SK-N-MC (cell line): Measurements from ENCODE around the gene SLC2A10.

ENCODE experiments used
- DNase-seq: peaks from one replicate; pipeline ENCODE4 v3.0.0-alpha.2; 2011; ENCODE audit warnings: low read depth, low spot score
- H3K27ac ChIP-seq: fragments of 200-600 bp; sonication (generic); 2 replicates; pipeline ENCODE4 v1.5.1; 2016; ENCODE audit warnings: mixed run types
- H3K36me3 ChIP-seq: fragments of 200-600 bp; sonication (generic); 2 replicates; pipeline ENCODE4 v1.6.1; 2017; ENCODE audit warnings: antibody characterized with exemption, low read length, mixed read lengths; ENCODE audit not compliant: insufficient read depth
- H3K4me3 ChIP-seq: fragments of 200-600 bp; sonication (generic); 2 replicates; pipeline ENCODE4 v1.5.1; 2016
- H3K9ac ChIP-seq: fragments of 200-600 bp; sonication (generic); 2 replicates; pipeline ENCODE4 v1.8.0; 2017; ENCODE audit warnings: mixed run types, mixed read lengths; ENCODE audit not compliant: insufficient read length
- H3K9me3 ChIP-seq: fragments of 200-600 bp; sonication (generic); 2 replicates; pipeline ENCODE4 v1.6.1; 2017; ENCODE audit warnings: low read depth, mild to moderate bottlenecking, antibody characterized with exemption, low read length, moderate library complexity, mixed read lengths
- EZH2 ChIP-seq: fragments of 200-600 bp; sonication (generic); IDR thresholded peaks from one replicate; pipeline ENCODE4 v1.6.1; 2017; ENCODE audit warnings: antibody characterized with exemption
- FOXP2 ChIP-seq: optimal IDR thresholded peaks from 2 replicates; pipeline ENCODE3; 2011; ENCODE audit warnings: mild to moderate bottlenecking, moderate library complexity; ENCODE audit not compliant: insufficient read depth; ENCODE audit errors: extremely low read length, control extremely low read depth
- POLR2AphosphoS5 ChIP-seq: IDR thresholded peaks from 2 replicates; pipeline ENCODE4 v1.6.1; 2012; ENCODE audit warnings: mild to moderate bottlenecking, low read depth, low read length, borderline replicate concordance

The SLC2A10 gene

GRCh38 chr20:46713957-46714834 lies 4.7 kb downstream of the SLC2A10 start:
- H3K9ac ChIP-seq = no peak overlapping the region
- TF ChIP-seq FOXP2 (no peak), EZH2 (no peak), POLR2AphosphoS5 (no peak)
- no peak overlapping the region for H3K4me3 ChIP-seq
- H3K36me3 ChIP-seq = no peaks in the 10 kb centered on the region
- no peak overlapping the region for H3K27ac ChIP-seq
- H3K9me3 ChIP-seq = no peaks in the 10 kb centered on the region
- no peak for DNase-seq

DNA sequence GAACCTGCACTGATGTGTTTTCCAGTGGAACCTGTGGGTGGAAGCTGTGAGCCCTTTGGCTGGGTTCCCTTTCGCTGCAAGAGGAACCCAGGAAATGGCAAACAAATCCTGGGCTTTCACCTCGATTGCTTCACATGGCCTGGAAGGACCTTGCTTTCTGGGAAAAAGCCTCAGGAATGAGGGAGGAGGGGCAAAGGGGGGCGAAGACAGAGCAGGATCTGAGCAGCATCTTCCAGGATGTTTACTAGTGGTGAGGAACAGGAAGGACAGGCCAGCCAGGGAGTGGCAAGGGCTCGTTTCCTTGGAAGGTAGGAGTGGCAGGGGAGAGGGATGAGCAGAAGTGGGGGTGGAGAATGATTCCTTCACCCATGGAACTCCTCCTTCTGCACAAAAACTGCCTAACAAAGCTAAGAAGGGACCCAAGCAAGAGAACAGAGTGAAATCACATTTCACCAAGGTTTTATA lies 5.9 kb downstream of the SLC2A10 start:
- no peak overlapping the region for H3K27ac ChIP-seq
- no peak for DNase-seq
- no peak overlapping the region for H3K9ac ChIP-seq
- TF ChIP-seq FOXP2 (no peak), EZH2 (no peak), POLR2AphosphoS5 (no peak)
- no peak overlapping the region for H3K4me3 ChIP-seq
- H3K9me3 ChIP-seq = no peaks in the 10 kb centered on the region
- no peaks in the 10 kb centered on the region for H3K36me3 ChIP-seq

GRCh38 chr20:46717818-46718541 lies 8.5 kb downstream of the SLC2A10 start:
- Histone ChIP-seq H3K36me3 (no peaks in the 10 kb centered on the region), H3K9me3 (no peaks in the 10 kb centered on the region), H3K27ac (no peak overlapping the region), H3K4me3 (no peak overlapping the region), H3K9ac (no peak overlapping the region)
- TF ChIP-seq EZH2 = no peak
- TF ChIP-seq POLR2AphosphoS5 = no peak
- TF ChIP-seq FOXP2 = no peak
- DNase-seq = no peak

- Histone ChIP-seq H3K9me3 (no peaks in the 10 kb centered on the region), H3K9ac (no peak overlapping the region), H3K4me3 (no peak overlapping the region), H3K36me3 (no peaks in the 10 kb centered on the region), H3K27ac (no peak overlapping the region)
- DNase-seq = no peak
- no peak for TF ChIP-seq EZH2
- TF ChIP-seq POLR2AphosphoS5 = no peak
- no peak for TF ChIP-seq FOXP2
Measured at GRCh38 chr20:46720019-46720418, 10.6 kb downstream of the SLC2A10 start.

GRCh38 chr20:46720776-46721425 lies 11.5 kb downstream of the SLC2A10 start:
- Histone ChIP-seq H3K9me3 (no peaks in the 10 kb centered on the region), H3K4me3 (no peak overlapping the region), H3K9ac (no peak overlapping the region), H3K27ac (no peak overlapping the region), H3K36me3 (no peaks in the 10 kb centered on the region)
- TF ChIP-seq EZH2 = no peak
- TF ChIP-seq FOXP2 = no peak
- no peak for TF ChIP-seq POLR2AphosphoS5
- no peak for DNase-seq

DNA sequence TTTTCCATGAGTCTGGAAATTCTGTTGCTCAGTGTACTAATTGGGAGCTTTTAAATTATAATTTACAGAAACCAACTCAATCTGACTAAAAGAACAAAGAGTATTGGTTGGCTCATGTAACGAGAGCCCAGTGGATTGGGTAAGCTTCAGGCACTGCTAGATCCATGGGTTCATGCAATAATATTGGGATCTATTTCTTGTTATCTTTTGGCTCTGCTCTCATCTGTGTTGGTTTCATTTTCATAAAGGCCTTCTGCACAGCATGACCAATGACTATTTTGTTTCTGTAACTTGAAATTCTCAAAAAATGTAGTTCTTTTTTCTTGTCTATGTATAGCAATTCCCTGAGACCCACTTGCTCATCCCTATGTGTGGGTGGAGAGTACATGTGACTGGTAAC lies 12.0 kb downstream of the SLC2A10 start:
- H3K9ac ChIP-seq = no peak overlapping the region
- H3K36me3 ChIP-seq = no peaks in the 10 kb centered on the region
- no peak for DNase-seq
- H3K4me3 ChIP-seq = no peak overlapping the region
- H3K27ac ChIP-seq = no peak overlapping the region
- no peak for TF ChIP-seq EZH2
- TF ChIP-seq FOXP2 = no peak
- TF ChIP-seq POLR2AphosphoS5 = no peak
- no peaks in the 10 kb centered on the region for H3K9me3 ChIP-seq

DNA sequence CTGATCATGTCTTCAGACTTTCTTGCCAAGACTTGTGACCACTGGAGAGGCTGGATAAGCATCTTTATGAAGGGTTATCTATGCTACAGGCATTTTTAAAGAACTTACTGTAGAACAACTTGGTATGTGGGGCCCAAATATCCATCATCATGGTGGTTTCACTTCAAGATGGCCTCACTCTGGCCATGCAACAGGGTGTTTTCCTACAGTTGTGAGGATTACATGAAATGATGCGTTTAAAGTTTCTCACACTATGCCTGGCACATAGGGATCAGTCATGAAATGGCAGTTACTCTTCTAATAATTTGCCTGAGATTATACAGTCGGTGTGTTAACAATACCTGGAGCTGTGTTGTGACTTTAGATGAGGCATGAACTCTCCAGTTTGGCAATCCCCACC lies 13.0 kb downstream of the SLC2A10 start:
- Histone ChIP-seq H3K36me3 (no peaks in the 10 kb centered on the region), H3K4me3 (no peak overlapping the region), H3K9ac (no peak overlapping the region), H3K9me3 (no peaks in the 10 kb centered on the region), H3K27ac (no peak overlapping the region)
- no peak for DNase-seq
- TF ChIP-seq EZH2 = no peak
- no peak for TF ChIP-seq FOXP2
- TF ChIP-seq POLR2AphosphoS5 = no peak

GRCh38 chr20:46723039-46723438 lies 13.6 kb downstream of the SLC2A10 start:
- DNase-seq = no peak
- Histone ChIP-seq H3K4me3 (no peak overlapping the region), H3K27ac (no peak overlapping the region), H3K36me3 (no peaks in the 10 kb centered on the region), H3K9ac (no peak overlapping the region), H3K9me3 (no peaks in the 10 kb centered on the region)
- no peak for TF ChIP-seq FOXP2
- no peak for TF ChIP-seq EZH2
- no peak for TF ChIP-seq POLR2AphosphoS5
